HG02623 (cell line): Measurements from ENCODE around the gene FFAR3.

Experiments
- ATAC-seq: cut with Tn5 transposase; IDR thresholded peaks from one replicate; pipeline ENCODE4 v1.9.1; 2021; ENCODE audit warnings: moderate library complexity; ENCODE audit not compliant: unreplicated experiment

FFAR3 gene, protein sequence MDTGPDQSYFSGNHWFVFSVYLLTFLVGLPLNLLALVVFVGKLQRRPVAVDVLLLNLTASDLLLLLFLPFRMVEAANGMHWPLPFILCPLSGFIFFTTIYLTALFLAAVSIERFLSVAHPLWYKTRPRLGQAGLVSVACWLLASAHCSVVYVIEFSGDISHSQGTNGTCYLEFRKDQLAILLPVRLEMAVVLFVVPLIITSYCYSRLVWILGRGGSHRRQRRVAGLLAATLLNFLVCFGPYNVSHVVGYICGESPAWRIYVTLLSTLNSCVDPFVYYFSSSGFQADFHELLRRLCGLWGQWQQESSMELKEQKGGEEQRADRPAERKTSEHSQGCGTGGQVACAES

DNA sequence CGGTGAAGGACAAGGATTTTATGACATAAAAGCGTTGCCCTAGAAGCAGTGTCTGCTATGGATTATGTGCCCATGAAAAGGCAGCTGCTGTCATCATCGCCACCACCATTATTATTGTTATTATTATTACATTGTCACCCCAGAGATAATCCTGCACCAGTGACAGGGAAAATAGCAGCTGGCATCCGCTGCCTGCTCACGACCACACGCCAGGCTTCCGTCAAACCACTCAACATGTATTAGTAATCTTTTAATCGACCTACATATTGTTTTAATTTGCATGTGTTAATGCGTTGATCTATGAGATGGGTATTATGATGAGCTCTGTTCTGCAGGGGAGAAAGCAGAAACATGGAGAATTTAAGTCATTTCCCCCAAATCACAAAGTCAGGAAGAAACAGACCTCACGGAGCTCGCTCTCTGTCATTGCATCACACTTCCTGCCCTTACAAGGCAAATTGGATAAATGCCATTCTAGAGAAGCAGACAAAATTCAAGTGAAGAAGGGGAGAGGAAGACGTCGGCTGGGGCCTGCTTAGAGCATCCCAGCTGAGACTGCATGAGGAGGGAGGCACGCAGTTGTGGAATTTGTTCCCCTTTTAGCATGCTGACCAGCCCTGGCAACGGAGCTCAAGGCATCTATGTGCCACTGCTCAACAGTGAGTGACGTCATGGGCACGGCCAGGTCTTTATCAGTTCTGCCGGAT, at the start of gene FFAR3:
Gene FFAR3 (plus strand): TSS at position 594 of the 707 bp plus-strand sequence. CDS start 431 bp downstream, outside the sequence.
- no peak for ATAC-seq

- ATAC-seq: no peak
Observed at GRCh38 chr19:35308910-35309309, 49.4 kb upstream of the FFAR3 start.

- ATAC-seq: no peak
Observed at GRCh38 chr19:35309481-35310279, 48.6 kb upstream of the FFAR3 start.

- ATAC-seq: no peak
Observed at GRCh38 chr19:35310331-35310730, 47.9 kb upstream of the FFAR3 start.

GRCh38 chr19:35310811-35311465, 47.3 kb upstream of the FFAR3 start:
- ATAC-seq: no peak

GRCh38 chr19:35311901-35312665, 46.2 kb upstream of the FFAR3 start:
- no peak for ATAC-seq

- no peak for ATAC-seq
Observed at GRCh38 chr19:35313587-35313986, 44.7 kb upstream of the FFAR3 start.

- ATAC-seq: no peak
Observed at GRCh38 chr19:35314031-35314430, 44.2 kb upstream of the FFAR3 start.

- ATAC-seq: no peak
Observed at GRCh38 chr19:35314858-35315470, 43.3 kb upstream of the FFAR3 start.

DNA sequence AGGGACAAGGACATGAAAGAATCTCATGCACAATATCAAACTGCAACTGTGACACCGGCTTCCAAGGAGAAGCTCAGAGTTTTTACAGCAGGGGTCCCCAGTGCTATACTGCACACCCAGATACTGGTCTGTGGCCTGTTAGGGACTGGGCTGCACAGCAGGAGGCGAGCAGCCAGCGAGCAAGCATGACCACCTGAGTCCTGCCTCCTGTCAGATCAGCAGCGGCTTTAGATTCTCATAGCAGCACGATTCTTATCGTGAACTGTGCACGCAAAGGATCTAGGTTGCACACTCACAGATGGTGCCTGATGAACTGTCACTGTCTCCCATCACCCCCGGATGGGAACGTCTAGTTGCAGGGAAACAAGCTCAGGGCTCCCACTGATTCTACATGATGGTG, 42.4 kb upstream of the FFAR3 start:
- no peak for ATAC-seq

DNA sequence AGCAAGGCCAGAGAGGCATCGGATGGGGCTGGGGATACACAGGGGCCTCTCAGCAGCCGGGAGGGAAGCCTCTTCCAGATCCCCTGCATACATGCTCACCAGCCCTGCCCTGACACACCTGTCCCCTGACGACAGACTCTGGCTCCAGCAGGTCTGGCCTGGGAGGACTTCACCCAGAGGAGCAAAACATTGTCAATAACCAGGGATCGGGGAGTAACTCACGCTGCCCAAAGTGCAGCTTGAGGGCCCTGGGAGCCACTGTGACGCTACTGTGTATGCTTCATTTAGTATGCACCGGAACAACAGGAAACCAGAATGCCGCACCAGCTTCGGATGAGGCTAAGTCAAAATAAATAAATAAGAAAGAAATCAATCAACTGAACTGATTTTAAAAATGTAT, 41.7 kb upstream of the FFAR3 start:
- ATAC-seq: no peak

DNA sequence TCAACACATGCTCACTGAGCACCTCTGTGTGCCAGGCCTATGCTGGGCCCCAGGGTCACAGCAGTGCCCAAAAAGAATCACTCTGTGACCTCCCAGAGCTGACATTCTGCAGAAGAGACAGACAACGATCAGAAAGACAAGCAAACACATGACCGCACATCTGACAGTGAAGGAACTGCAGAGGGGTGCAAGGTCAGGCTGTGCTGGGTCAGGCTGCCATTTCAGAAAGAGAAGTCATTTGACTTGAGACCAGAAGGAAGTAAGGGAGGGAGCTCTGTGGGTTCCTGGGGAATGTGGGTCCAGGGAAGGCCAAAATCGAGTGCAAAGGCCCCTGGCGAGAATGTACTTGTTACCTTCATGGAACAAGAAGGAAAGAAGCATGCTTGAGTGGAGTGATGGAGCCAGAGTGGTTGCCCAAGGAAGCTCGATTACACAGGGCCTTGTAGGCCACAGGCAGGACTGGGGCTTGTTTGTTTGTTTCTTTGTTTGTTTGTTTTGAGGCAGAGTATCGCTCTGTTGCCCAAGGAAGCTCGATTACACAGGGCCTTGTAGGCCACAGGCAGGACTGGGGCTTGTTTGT, 40.7 kb upstream of the FFAR3 start:
- ATAC-seq: no peak

DNA sequence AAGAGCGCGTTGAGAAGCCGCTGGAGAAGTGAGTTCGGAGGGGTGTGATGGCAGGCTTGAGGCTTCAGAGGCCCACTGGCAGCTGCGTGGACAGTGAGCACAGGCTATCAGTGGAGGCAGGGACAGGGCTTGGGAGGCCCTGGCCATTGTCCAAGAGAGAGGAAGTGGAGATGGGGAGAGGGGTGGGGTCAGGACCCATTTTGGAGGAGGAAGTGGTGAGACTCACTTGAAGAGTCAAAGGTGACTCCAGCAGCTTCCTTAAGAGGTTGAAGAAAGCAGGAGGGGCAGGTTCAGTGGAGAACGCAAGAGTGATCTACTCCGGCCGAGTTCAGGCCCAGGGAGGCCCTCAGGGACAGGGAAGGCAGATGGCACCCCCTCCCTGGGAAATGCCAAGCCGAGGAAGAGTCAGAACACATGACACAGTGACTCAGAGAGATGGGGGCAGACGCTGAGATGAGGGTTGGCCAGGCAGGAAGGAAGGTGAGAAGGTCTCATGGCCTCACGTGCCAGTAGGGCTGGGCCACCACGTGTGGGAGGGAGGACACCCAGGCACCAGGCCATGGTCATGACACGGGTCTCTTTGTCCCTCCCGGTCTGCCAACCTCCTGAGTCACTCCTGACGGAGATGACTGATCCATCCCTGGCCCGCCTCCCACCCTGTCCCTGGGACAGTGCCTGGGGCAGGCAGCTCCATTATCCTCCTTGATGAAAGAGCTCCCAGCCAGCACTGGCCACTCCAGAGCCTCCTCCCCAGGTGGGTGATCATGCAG, 39.4 kb upstream of the FFAR3 start:
- ATAC-seq: no peak

DNA sequence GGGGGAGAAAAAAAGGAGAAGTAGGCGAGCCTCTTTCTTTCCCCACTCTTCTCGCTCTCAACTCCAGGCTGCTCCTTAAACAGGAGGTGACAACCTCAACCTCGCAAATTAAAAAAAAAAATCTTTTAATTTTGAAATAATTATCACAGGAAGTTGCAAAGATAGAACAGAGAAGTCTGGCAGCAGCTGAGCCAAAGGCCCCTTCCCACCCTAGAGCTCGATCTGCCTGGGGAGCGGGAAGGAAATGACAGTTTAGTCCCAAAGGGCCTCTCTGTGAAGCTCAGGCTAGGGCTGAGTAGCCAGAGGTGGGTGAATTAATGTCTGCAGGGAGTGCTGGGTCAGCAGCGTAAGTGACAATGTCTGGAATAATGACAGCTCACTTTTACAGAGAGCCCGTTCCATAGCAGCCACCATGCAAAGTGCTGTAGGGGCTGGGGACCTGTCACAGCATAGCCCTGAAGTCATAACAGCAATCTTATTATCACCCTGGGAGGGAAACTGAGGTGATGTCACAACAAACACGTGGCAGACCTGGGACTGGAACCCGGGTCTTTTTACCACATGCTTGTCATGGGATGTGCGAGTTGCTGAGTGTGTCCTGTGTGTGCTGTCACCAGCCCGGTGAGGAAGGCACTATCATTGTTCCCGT, 38.1 kb upstream of the FFAR3 start:
- ATAC-seq: no peak

DNA sequence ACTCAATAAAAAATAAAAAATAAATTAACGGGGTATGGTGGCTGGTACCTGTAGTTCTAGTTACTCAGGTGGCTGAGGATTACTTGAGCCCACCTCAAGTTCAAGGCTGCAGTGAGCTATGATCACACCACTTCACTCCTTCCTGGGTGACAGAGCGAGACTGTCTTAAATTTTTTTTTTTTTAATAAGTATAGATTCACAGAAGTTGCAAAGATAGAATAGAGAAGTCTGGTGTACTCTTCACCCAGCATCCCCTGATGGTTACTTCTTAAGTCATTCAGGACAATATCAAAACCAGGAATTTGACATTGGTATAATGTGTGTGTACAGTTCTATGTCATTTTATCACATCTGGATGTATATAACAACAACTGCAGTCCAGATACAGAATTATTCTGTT, 37.0 kb upstream of the FFAR3 start:
- no peak for ATAC-seq

- ATAC-seq: no peak
Observed at GRCh38 chr19:35322014-35322413, 36.2 kb upstream of the FFAR3 start.

- ATAC-seq: no peak
Observed at GRCh38 chr19:35327642-35328041, 30.6 kb upstream of the FFAR3 start.

DNA sequence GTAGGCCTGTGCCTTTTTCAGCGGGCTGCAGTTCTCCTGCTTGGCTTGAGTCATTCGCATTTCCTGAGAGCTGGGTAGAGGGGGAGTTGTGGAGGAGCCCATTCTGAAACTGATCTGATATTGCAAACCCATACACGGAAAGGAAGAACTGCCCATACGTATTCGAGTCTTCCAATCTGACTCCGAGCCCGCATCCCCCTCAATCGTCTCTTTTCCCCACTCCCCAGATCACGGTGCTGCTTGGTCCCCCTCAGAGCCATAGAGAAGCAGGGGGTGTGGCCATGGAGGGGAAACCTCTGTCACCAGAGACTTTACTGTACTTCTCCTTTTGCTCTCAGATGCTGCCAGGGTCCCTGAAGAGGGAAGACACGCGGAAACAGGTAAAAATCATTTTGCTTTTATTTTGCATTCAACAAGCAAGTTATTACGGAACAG, 29.4 kb upstream of the FFAR3 start, which contains the start of gene CD22:
Gene CD22 (plus strand): TSS at position 337 of the 435 bp plus-strand sequence. CDS start 2,854 bp downstream, outside the sequence.
- ATAC-seq: no peak
